B cell (primary cell): ENCODE results near the gene MPDZ. TPM values are rescaled to one million over a fixed set of nuclear protein-coding genes. Genes with fewer than 3 reads are reported as not detected.

ENCODE experiments used
- ATAC-seq: fragments of 200-7000 bp; cut with Tn5 transposase; one replicate; pipeline ENCODE4 v1.10.0; 2021; ENCODE audit warnings: low read depth, mild to moderate bottlenecking, moderate number of reproducible peaks, moderate library complexity
- CTCF ChIA-PET: fragments of 350-600 bp; sonication (Branson Sonifier 250); formaldehyde crosslinking; loops from one replicate; lab custom pipeline; 2021; ENCODE audit warnings: antibody characterized with exemption, inconsistent platforms; lab: Charles Lee
- POLR2A ChIA-PET: fragments of 350-600 bp; sonication (Branson Sonifier 250); formaldehyde crosslinking; loops from one replicate; lab custom pipeline; 2021; ENCODE audit warnings: antibody characterized with exemption; lab: Charles Lee
- DNase-seq: peaks from one replicate; pipeline ENCODE4 v3.0.0; 2013
- H2AFZ ChIP-seq: 2 replicates; pipeline ENCODE4 v1.6.1; 2012; ENCODE audit warnings: mild to moderate bottlenecking, low read depth, low read length; ENCODE audit not compliant: insufficient read depth, poor library complexity, severe bottlenecking
- H3K27ac ChIP-seq, 2 donors: 1 replicate in 1 of 2; 2 replicates in 1 of 2; pipeline ENCODE4 v1.5.1; 2012 to 2013; ENCODE audit warnings: low read length in 2 of 2, mild to moderate bottlenecking in 2 of 2, moderate library complexity in 1 of 2
- H3K27me3 ChIP-seq, 4 experiments: fragments of 200-600 bp in 1 of 4; sonication (generic) in 1 of 4; replicated peaks in 1 of 4; 1 replicate in 2 of 4; 2 replicates in 2 of 4; pipeline versions ENCODE4 v1.6.1 to v1.7.0; 2013 to 2016; ENCODE audit warnings: low read length in 3 of 4, mild to moderate bottlenecking in 2 of 4, mixed read lengths in 1 of 4, moderate library complexity in 1 of 4; ENCODE audit not compliant: insufficient read depth in 4 of 4, control insufficient read depth in 3 of 4; ENCODE audit errors: control extremely low read depth in 1 of 4
- H3K36me3 ChIP-seq, 2 experiments: replicated peaks in 1 of 2; 1 replicate in 1 of 2; 2 replicates in 1 of 2; pipeline versions ENCODE4 v1.6.1 to v1.7.1; 2013; ENCODE audit warnings: low read length in 1 of 2; ENCODE audit not compliant: insufficient read depth in 2 of 2, control insufficient read depth in 1 of 2; ENCODE audit errors: control extremely low read depth in 1 of 2, extremely low read depth in 1 of 2
- H3K4me1 ChIP-seq, 2 donors: fragments of 200-600 bp in 1 of 2; sonication (generic) in 1 of 2; 1 replicate in 1 of 2; 2 replicates in 1 of 2; pipeline versions ENCODE4 v1.5.1 to v1.6.1; 2013 to 2017; ENCODE audit warnings: low read length in 2 of 2; ENCODE audit not compliant: control insufficient read depth in 2 of 2, insufficient read depth in 2 of 2
- H3K4me2 ChIP-seq: replicated peaks from 2 replicates; pipeline ENCODE3; 2012; ENCODE audit warnings: mild to moderate bottlenecking, low read depth, low read length; ENCODE audit not compliant: poor library complexity, severe bottlenecking
- H3K4me3 ChIP-seq, 5 experiments: fragments of 200-600 bp in 1 of 5; sonication (generic) in 1 of 5; 1 replicate in 3 of 5; 2 replicates in 2 of 5; pipeline versions ENCODE4 v1.5.1 to v1.7.0; 2011 to 2016; ENCODE audit warnings: low read length in 4 of 5, mild to moderate bottlenecking in 4 of 5, low read depth in 2 of 5, control low read depth in 1 of 5, moderate library complexity in 1 of 5; ENCODE audit not compliant: insufficient read depth in 1 of 5; ENCODE audit errors: control extremely low read depth in 1 of 5, extremely low read depth in 1 of 5
- H3K79me2 ChIP-seq: fragments of 200-600 bp; sonication (generic); one replicate; pipeline ENCODE4 v1.6.0; 2016; ENCODE audit warnings: low read length; ENCODE audit not compliant: control insufficient read depth, insufficient read depth
- H3K9ac ChIP-seq: fragments of 200-600 bp; sonication (generic); 2 replicates; pipeline ENCODE4 v1.6.1; 2017; ENCODE audit warnings: mild to moderate bottlenecking, low read length, moderate library complexity
- H3K9me3 ChIP-seq, 3 donors: one replicate each; pipeline versions ENCODE4 v1.6.1 to v1.7.1; 2013; ENCODE audit warnings: low read length in 2 of 3; ENCODE audit not compliant: control insufficient read depth in 2 of 3, insufficient read depth in 1 of 3; ENCODE audit errors: control extremely low read depth in 1 of 3
- H4K20me1 ChIP-seq: 2 replicates; pipeline ENCODE4 v1.6.0; 2012; ENCODE audit warnings: mild to moderate bottlenecking, low read length; ENCODE audit not compliant: insufficient read depth, control insufficient read depth, poor library complexity, severe bottlenecking
- H3K27ac Mint-ChIP-seq: one replicate; pipeline ENCODE4 v1.8.0; 2021; ENCODE audit warnings: mixed read lengths
- H3K27me3 Mint-ChIP-seq: one replicate; pipeline ENCODE4 v1.8.0; 2021; ENCODE audit warnings: mixed read lengths
- H3K4me1 Mint-ChIP-seq: one replicate; pipeline ENCODE4 v1.8.0; 2021; ENCODE audit warnings: mixed read lengths
- H3K4me3 Mint-ChIP-seq: one replicate; pipeline ENCODE4 v1.8.0; 2021; ENCODE audit warnings: mixed read lengths
- H3K9me3 Mint-ChIP-seq: one replicate; pipeline ENCODE4 v1.8.0; 2022; ENCODE audit warnings: mixed read lengths; ENCODE audit not compliant: insufficient read depth
- CTCF ChIP-seq: fragments of 200-600 bp; IDR thresholded peaks from one replicate; pipeline ENCODE4 v1.8.0; 2022; ENCODE audit warnings: antibody characterized with exemption, mild to moderate bottlenecking
- EZH2 ChIP-seq: IDR thresholded peaks from 2 replicates; pipeline ENCODE4 v1.6.1; 2012; ENCODE audit warnings: borderline replicate concordance, low read depth, mild to moderate bottlenecking, moderate library complexity, low read length; ENCODE audit not compliant: insufficient read depth, poor library complexity, severe bottlenecking
- whole genome bisulfite sequencing: methylation state at CpG from one replicate; pipeline ENCODE4 v1.1.5; 2013; ENCODE audit warnings: missing lambda C conversion rate; ENCODE audit not compliant: insufficient coverage; 5-methylcytosine and 5-hydroxymethylcytosine counted together
- intact Hi-C: fragments of 100-400 bp; cut with micrococcal nuclease; formaldehyde crosslinking; loops from one replicate; pipeline ENCODE4 v1.10.0; 2022
- polyA plus RNA-seq: library from polyadenylated mRNA; depleted of rRNA; stranded (reverse); fragments of >200 nt; gene quantifications from 2 replicates; pipeline ENCODE4 v1.2.3, GENCODE V29; 2012
- total RNA-seq, 2 donors: library from RNA; stranded (reverse); fragments of 120-200 nt in 1 of 2; gene quantifications; 1 replicate in 1 of 2; 2 replicates in 1 of 2; pipeline versions ENCODE4 v1.2.3 to v1.2.4, GENCODE V29; 2013 to 2022

Gene MPDZ
- total and polyA plus RNA-seq, 2 donors (not counting 1 experiment from before 2014, with no cell fraction given) = not detected

- H3K9ac ChIP-seq = no peak overlapping the region
- intact Hi-C loops = no loop called here
- no peaks in the 10 kb centered on the region for H3K27me3 ChIP-seq
- TF ChIP-seq EZH2 = no peak
- TF ChIP-seq CTCF = no peak
- Mint-ChIP-seq H3K4me1 (no peaks in the 10 kb centered on the region), H3K4me3 (no peak overlapping the region), H3K9me3 (peaks cover 7% of the 10 kb centered on the region), H3K27ac (no peak overlapping the region), H3K27me3 (no peaks in the 10 kb centered on the region)
- DNase-seq (no peak), ATAC-seq (no peak)
- POLR2A ChIA-PET = no interaction called here
- H3K79me2 ChIP-seq = no peaks in the 10 kb centered on the region
- H3K4me2 ChIP-seq = no peak overlapping the region
- H3K27ac ChIP-seq = no peak overlapping the region
- no peaks in the 10 kb centered on the region for H3K4me1 ChIP-seq
- no peak overlapping the region for H3K4me3 ChIP-seq
- CTCF ChIA-PET = no interaction called here
- no peaks in the 10 kb centered on the region for H3K36me3 ChIP-seq
- H2AFZ ChIP-seq = no peak overlapping the region
- H4K20me1 ChIP-seq = no peaks in the 10 kb centered on the region
- no peaks in the 10 kb centered on the region for H3K9me3 ChIP-seq
Measured at GRCh38 chr9:13149454-13149853, 130.0 kb downstream of the MPDZ start.

GRCh38 chr9:13146840-13147239 lies 132.7 kb downstream of the MPDZ start:
- H3K4me3 ChIP-seq = no peak overlapping the region
- H3K27me3 ChIP-seq = no peaks in the 10 kb centered on the region
- H3K27ac ChIP-seq = no peak overlapping the region
- no peak overlapping the region for H3K4me2 ChIP-seq
- no peaks in the 10 kb centered on the region for H3K9me3 ChIP-seq
- intact Hi-C loops = no loop called here
- ATAC-seq (no peak), DNase-seq (no peak)
- no peak overlapping the region for H3K4me3 Mint-ChIP-seq
- H3K9me3 Mint-ChIP-seq = peaks cover 2% of the 10 kb centered on the region
- no peak overlapping the region for H3K9ac ChIP-seq
- H3K4me1 Mint-ChIP-seq = no peaks in the 10 kb centered on the region
- no peak overlapping the region for H3K27ac Mint-ChIP-seq
- H2AFZ ChIP-seq = no peak overlapping the region
- H3K36me3 ChIP-seq = no peaks in the 10 kb centered on the region
- 100% methylated on average over 1 of the region's 4 CpGs for WGBS
- H3K4me1 ChIP-seq = no peaks in the 10 kb centered on the region
- TF ChIP-seq CTCF (no peak), EZH2 (no peak)
- ChIA-PET CTCF (no interaction called here), POLR2A (no interaction called here)
- H3K27me3 Mint-ChIP-seq = no peaks in the 10 kb centered on the region
- no peaks in the 10 kb centered on the region for H4K20me1 ChIP-seq
- no peaks in the 10 kb centered on the region for H3K79me2 ChIP-seq
